HCT116 (cell line): ENCODE data around the gene GNB1.

Experiments
- CEBPB ChIP-seq: IDR thresholded peaks from 2 replicates; pipeline ENCODE4 v1.6.1; 2012; ENCODE audit warnings: low read depth
- ELF1 ChIP-seq: IDR thresholded peaks from 2 replicates; pipeline ENCODE4 v1.6.1; 2012; ENCODE audit warnings: low read depth, borderline replicate concordance
- FOSL1 ChIP-seq: IDR thresholded peaks from 2 replicates; pipeline ENCODE4 v1.6.1; 2012; ENCODE audit warnings: low read depth

- TF ChIP-seq CEBPB (no peak), FOSL1 (no peak), ELF1 (no peak)
Observed at GRCh38 chr1:1921459-1921862, 30.6 kb upstream of the GNB1 start.
